Endothelial cell of umbilical vein (primary cell): ENCODE measurements around the gene MYL5. TPM values are rescaled to one million over a fixed set of nuclear protein-coding genes. Genes with fewer than 3 reads are reported as not detected.

Experiments
- BruUV-seq: library from RNA; stranded (reverse); fragments of 400-500 nt; replicated peaks from 2 replicates; lab custom pipeline; 2021; lab: Mats Ljungman, UMichigan
- CTCF ChIA-PET: fragments of 300-600, 350-600 bp; sonication (Branson Sonifier 250); formaldehyde crosslinking; loops from one replicate; lab custom pipeline; 2021; ENCODE audit warnings: antibody characterized with exemption, inconsistent platforms; lab: Charles Lee
- POLR2A ChIA-PET: fragments of 300-600, 350-600 bp; sonication (Branson Sonifier 250); formaldehyde crosslinking; loops from one replicate; lab custom pipeline; 2021; ENCODE audit warnings: antibody characterized with exemption, inconsistent platforms; lab: Charles Lee
- DNase-seq: peaks from one replicate; pipeline ENCODE4 v3.0.0-alpha.2; 2011; ENCODE audit warnings: low read depth, low spot score
- FAIRE-seq: peaks from 2 replicates; lab custom pipeline; 2011; peaks lifted over from hg19 to GRCh38; lab: Jason Lieb, UNC
- H2AFZ ChIP-seq: 2 replicates; pipeline ENCODE4 v1.6.0; 2012; ENCODE audit warnings: low read depth, low read length, control low read depth, inconsistent platforms
- H3K27ac ChIP-seq: 2 replicates; pipeline ENCODE4 v1.5.1; 2011; ENCODE audit warnings: low read depth, mild to moderate bottlenecking, control low read depth, low read length, moderate library complexity; ENCODE audit not compliant: insufficient read depth
- H3K27me3 ChIP-seq, 2 experiments: 2 replicates each; pipeline versions ENCODE4 v1.6.0 to v1.6.1; 2011; ENCODE audit warnings: low read length in 2 of 2, mixed read lengths in 1 of 2; ENCODE audit not compliant: control insufficient read depth in 2 of 2, insufficient read depth in 2 of 2
- H3K36me3 ChIP-seq, 2 experiments: 2 replicates in 1 of 2; 3 replicates in 1 of 2; pipeline ENCODE4 v1.5.1; 2011; ENCODE audit warnings: low read length in 2 of 2, mild to moderate bottlenecking in 1 of 2, moderate library complexity in 1 of 2; ENCODE audit not compliant: control insufficient read depth in 2 of 2, insufficient read depth in 2 of 2; ENCODE audit errors: extremely low read depth in 1 of 2
- H3K4me1 ChIP-seq: 3 replicates; pipeline ENCODE4 v1.5.1; 2011; ENCODE audit warnings: mild to moderate bottlenecking, low read length; ENCODE audit not compliant: control insufficient read depth, insufficient read depth; ENCODE audit errors: extremely low read depth
- H3K4me2 ChIP-seq: 2 replicates; pipeline ENCODE4 v1.6.1; 2011; ENCODE audit warnings: low read length, control low read depth, mixed read lengths; ENCODE audit not compliant: insufficient read depth
- H3K4me3 ChIP-seq, 3 experiments: fragments of 200-600 bp in 1 of 3; sonication (generic), shearing (Covaris generic) in 1 of 3; replicated peaks in 1 of 3; 2 replicates each; pipeline ENCODE4 v1.5.1; 2011 to 2016; ENCODE audit warnings: control low read depth in 3 of 3, low read length in 3 of 3, mild to moderate bottlenecking in 2 of 3, inconsistent platforms in 1 of 3, low read depth in 1 of 3, moderate library complexity in 1 of 3; ENCODE audit not compliant: insufficient read depth in 1 of 3
- H3K79me2 ChIP-seq: 2 replicates; pipeline ENCODE4 v1.6.0; 2012; ENCODE audit warnings: low read length, inconsistent platforms; ENCODE audit not compliant: control insufficient read depth, insufficient read depth
- H3K9ac ChIP-seq: replicated peaks from 2 replicates; pipeline ENCODE3; 2011; ENCODE audit warnings: low read length, control low read depth; ENCODE audit not compliant: insufficient read depth; ENCODE audit errors: extremely low read depth
- H3K9me1 ChIP-seq: replicated peaks from 3 replicates; pipeline ENCODE4 v1.6.0; 2011; ENCODE audit warnings: mild to moderate bottlenecking, low read length; ENCODE audit not compliant: control insufficient read depth, insufficient read depth; ENCODE audit errors: extremely low read depth
- H3K9me3 ChIP-seq: replicated peaks from 2 replicates; pipeline ENCODE4 v1.5.1; 2012; ENCODE audit warnings: low read length, inconsistent platforms; ENCODE audit not compliant: control insufficient read depth, insufficient read depth
- H4K20me1 ChIP-seq: replicated peaks from 2 replicates; pipeline ENCODE3; 2011; ENCODE audit warnings: mild to moderate bottlenecking, low read length; ENCODE audit not compliant: control insufficient read depth, insufficient read depth; ENCODE audit errors: extremely low read depth
- EZH2 ChIP-seq: IDR thresholded peaks from 2 replicates; pipeline ENCODE4 v1.6.1; 2012; ENCODE audit warnings: borderline replicate concordance, low read depth, mild to moderate bottlenecking, moderate library complexity, low read length, inconsistent platforms; ENCODE audit not compliant: severe bottlenecking
- FOS ChIP-seq: IDR thresholded peaks from 2 replicates; pipeline ENCODE4 v1.6.1; 2011; ENCODE audit warnings: mild to moderate bottlenecking, low read length, moderate library complexity, borderline replicate concordance; ENCODE audit not compliant: insufficient read depth
- GATA2 ChIP-seq: IDR thresholded peaks from 2 replicates; pipeline ENCODE4 v1.7.0; 2011; ENCODE audit warnings: low read depth, mild to moderate bottlenecking, moderate library complexity, mixed read lengths, low read length; ENCODE audit not compliant: insufficient read length, insufficient read depth
- JUN ChIP-seq: IDR thresholded peaks from 2 replicates; pipeline ENCODE4 v1.6.1; 2011; ENCODE audit warnings: borderline replicate concordance, low read depth; ENCODE audit not compliant: insufficient read length, insufficient read depth
- MYC ChIP-seq: IDR thresholded peaks from one replicate; pipeline ENCODE4 v1.6.1; 2011; ENCODE audit warnings: mild to moderate bottlenecking, low read depth, low read length
- POLR2A ChIP-seq: IDR thresholded peaks from 2 replicates; pipeline ENCODE4 v1.6.1; 2012; ENCODE audit warnings: low read depth, mild to moderate bottlenecking, control low read depth, low read length
- POLR2AphosphoS5 ChIP-seq: IDR thresholded peaks from 2 replicates; pipeline ENCODE4 v1.6.1; 2012; ENCODE audit warnings: low read depth, mild to moderate bottlenecking, control low read depth, low read length, moderate library complexity; ENCODE audit not compliant: insufficient read depth
- dilution Hi-C: fragments of 300-500 bp; cut with MboI; formaldehyde crosslinking; loops from one replicate; pipeline ENCODE4 v1.15.0; 2019; ENCODE audit warnings: low sequenced_read_pairs; ENCODE audit not compliant: extremely low pct_ligation_motif_present
- intact Hi-C: fragments of 100-400 bp; cut with micrococcal nuclease; formaldehyde crosslinking; loops from one replicate; pipeline ENCODE4 v1.10.0; 2022
- polyA plus RNA-seq, 4 experiments: library from polyadenylated mRNA; depleted of rRNA in 3 of 4; stranded (reverse) in 3 of 4; unstranded in 1 of 4; fragments of >200 nt; gene quantifications; 2 replicates each; pipeline versions ENCODE4 v1.2.1 to v1.2.3, GENCODE V29; 2011 to 2012; ENCODE audit warnings: missing spikeins in 1 of 4
- total RNA-seq: library from RNA; stranded (reverse); gene quantifications from 2 replicates; pipeline ENCODE4 v1.2.3, GENCODE V29; 2021
- TF ChIP-seq, protein P1 (sequence below): IDR thresholded peaks from 2 replicates; pipeline ENCODE4 v1.6.1; 2011; ENCODE audit not compliant: insufficient read depth, insufficient read length
- TF ChIP-seq, protein P2 (sequence below), 2 donors: IDR thresholded peaks; 1 replicate in 1 of 2; 2 replicates in 1 of 2; pipeline ENCODE4 v1.5.1; 2011; ENCODE audit warnings: low read length in 2 of 2, mild to moderate bottlenecking in 2 of 2, moderate library complexity in 2 of 2, control low read depth in 1 of 2, inconsistent platforms in 1 of 2, low read depth in 1 of 2; ENCODE audit not compliant: insufficient read depth in 1 of 2; ENCODE audit errors: extremely low read depth in 1 of 2

Gene MYL5
- total and polyA plus RNA-seq, 2 donors (not counting 3 experiments of a cell fraction or from before 2014, with no cell fraction given): 12.3 to 13.4 TPM

- Histone ChIP-seq H3K9me1 (no peaks in the 10 kb centered on the region), H3K9ac (no peak overlapping the region), H3K4me1 (no peaks in the 10 kb centered on the region), H3K4me2 (no peak overlapping the region), H4K20me1 (no peaks in the 10 kb centered on the region), H3K79me2 (no peaks in the 10 kb centered on the region), H3K4me3 (no peak overlapping the region), H3K9me3 (no peaks in the 10 kb centered on the region), H3K27ac (no peak overlapping the region), H2AFZ (no peak overlapping the region), H3K27me3 (no peaks in the 10 kb centered on the region), H3K36me3 (no peaks in the 10 kb centered on the region)
- ChIA-PET POLR2A (no interaction called here), CTCF (no interaction called here)
- dilution Hi-C loops (no loop called here), intact Hi-C loops (no loop called here)
- no peak for DNase-seq
- no peak for FAIRE-seq
- no TSS peak for BruUV-seq
- TF ChIP-seq EZH2 (no peak), POLR2AphosphoS5 (no peak), MYC (no peak), JUN (no peak), FOS (no peak), GATA2 (no peak), POLR2A (no peak)
- TF ChIP-seq, protein P1, sequence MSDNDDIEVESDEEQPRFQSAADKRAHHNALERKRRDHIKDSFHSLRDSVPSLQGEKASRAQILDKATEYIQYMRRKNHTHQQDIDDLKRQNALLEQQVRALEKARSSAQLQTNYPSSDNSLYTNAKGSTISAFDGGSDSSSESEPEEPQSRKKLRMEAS: no peak
- TF ChIP-seq, protein P2, sequence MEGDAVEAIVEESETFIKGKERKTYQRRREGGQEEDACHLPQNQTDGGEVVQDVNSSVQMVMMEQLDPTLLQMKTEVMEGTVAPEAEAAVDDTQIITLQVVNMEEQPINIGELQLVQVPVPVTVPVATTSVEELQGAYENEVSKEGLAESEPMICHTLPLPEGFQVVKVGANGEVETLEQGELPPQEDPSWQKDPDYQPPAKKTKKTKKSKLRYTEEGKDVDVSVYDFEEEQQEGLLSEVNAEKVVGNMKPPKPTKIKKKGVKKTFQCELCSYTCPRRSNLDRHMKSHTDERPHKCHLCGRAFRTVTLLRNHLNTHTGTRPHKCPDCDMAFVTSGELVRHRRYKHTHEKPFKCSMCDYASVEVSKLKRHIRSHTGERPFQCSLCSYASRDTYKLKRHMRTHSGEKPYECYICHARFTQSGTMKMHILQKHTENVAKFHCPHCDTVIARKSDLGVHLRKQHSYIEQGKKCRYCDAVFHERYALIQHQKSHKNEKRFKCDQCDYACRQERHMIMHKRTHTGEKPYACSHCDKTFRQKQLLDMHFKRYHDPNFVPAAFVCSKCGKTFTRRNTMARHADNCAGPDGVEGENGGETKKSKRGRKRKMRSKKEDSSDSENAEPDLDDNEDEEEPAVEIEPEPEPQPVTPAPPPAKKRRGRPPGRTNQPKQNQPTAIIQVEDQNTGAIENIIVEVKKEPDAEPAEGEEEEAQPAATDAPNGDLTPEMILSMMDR (IDR thresholded peaks at IDR 0.05; ENCODE audit: extremely low read depth in 1 of 2, insufficient read depth in 1 of 2, low read depth in 1 of 2, low read length in 2 of 2): no peak
Observed at GRCh38 chr4:654871-655463, 19.4 kb upstream of the MYL5 start.
